Lower leg skin (tissue), 3 donors: ENCODE measurements around the gene STRN.

Experiments used
- CTCF ChIP-seq, 3 donors: fragments of 450-650 bp; IDR thresholded peaks; one replicate each; pipeline ENCODE4 v1.5.1; 2016; ENCODE audit warnings: antibody characterized with exemption in 3 of 3, mild to moderate bottlenecking in 3 of 3, moderate library complexity in 2 of 3
- POLR2A ChIP-seq, 2 donors: fragments of 450-650 bp; IDR thresholded peaks; one replicate each; pipeline ENCODE4 v1.6.1; 2016 to 2017; ENCODE audit warnings: antibody characterized with exemption in 2 of 2, mild to moderate bottlenecking in 1 of 2, moderate library complexity in 1 of 2

- TF ChIP-seq CTCF (IDR thresholded peaks at IDR 0.05) (no peak), POLR2A (IDR thresholded peaks at IDR 0.05) (no peak)
Measured at GRCh38 chr2:36854241-36854640, 112.1 kb downstream of the STRN start.
